Prostate gland (tissue), 2 donors: ENCODE results near the gene NLRP9. TPM values are rescaled to one million over a fixed set of nuclear protein-coding genes. Genes with fewer than 3 reads are reported as not detected.

ENCODE experiments used
- DNase-seq: peaks from one replicate; pipeline ENCODE4 v3.0.0-alpha.2; 2019; ENCODE audit warnings: low spot score
- H3K27ac ChIP-seq, 2 donors: fragments of 200-600 bp; sonication (generic); 2 replicates each; pipeline ENCODE4 v1.5.1; 2017 to 2019
- H3K27me3 ChIP-seq: fragments of 200-600 bp; sonication (generic); replicated peaks from 2 replicates; pipeline ENCODE4 v1.5.1; 2019; ENCODE audit not compliant: insufficient read depth
- H3K36me3 ChIP-seq, 2 donors: fragments of 200-600 bp; sonication (generic); 1 replicate in 1 of 2; 2 replicates in 1 of 2; pipeline versions ENCODE4 v1.5.1 to v1.8.1; 2017 to 2019
- H3K4me1 ChIP-seq: fragments of 200-600 bp; sonication (generic); replicated peaks from 2 replicates; pipeline ENCODE4 v1.5.1; 2019
- H3K4me3 ChIP-seq, 2 donors: fragments of 200-600 bp; sonication (generic); 2 replicates each; pipeline ENCODE4 v1.5.1; 2017 to 2019
- H3K9me3 ChIP-seq: fragments of 200-600 bp; sonication (generic); 2 replicates; pipeline ENCODE4 v1.5.1; 2017
- CTCF ChIP-seq, 4 experiments: fragments of 200-600 bp in 2 of 4; fragments of 450-650 bp in 2 of 4; sonication (generic) in 2 of 4; IDR thresholded peaks; 1 replicate in 3 of 4; 2 replicates in 1 of 4; pipeline ENCODE4 v1.5.1; 2016 to 2019; ENCODE audit warnings: antibody characterized with exemption in 4 of 4, mild to moderate bottlenecking in 2 of 4, moderate library complexity in 2 of 4
- POLR2A ChIP-seq: fragments of 450-650 bp; IDR thresholded peaks from one replicate; pipeline ENCODE4 v1.6.1; 2016; ENCODE audit warnings: antibody characterized with exemption, mild to moderate bottlenecking
- POLR2AphosphoS5 ChIP-seq: sonication (generic); formaldehyde crosslinking; IDR thresholded peaks from one replicate; pipeline ENCODE4 v1.6.1; 2017; ENCODE audit warnings: antibody characterized with exemption
- WGBS: methylation state at CpG from one replicate; pipeline ENCODE4 v1.1.5; 2018; 5-methylcytosine and 5-hydroxymethylcytosine counted together
- intact Hi-C: fragments of 100-400 bp; cut with DNase I; formaldehyde crosslinking; loops from one replicate; pipeline ENCODE4 v1.14.2; 2022
- total RNA-seq, 2 donors: library from RNA; depleted of rRNA; stranded (reverse); fragments of >200 nt; gene quantifications; one replicate each; pipeline ENCODE4 v1.1.0, GENCODE V29; 2016

The NLRP9 gene
- total RNA-seq, 2 donors from 2014 or later = 4.0 TPM; not detected in 1

GRCh38 chr19:55675661-55676354 lies 62.4 kb downstream of the NLRP9 start:
- DNase-seq = no peak
- Histone ChIP-seq H3K4me3 (peak overlapping the region; percentile 94 to 99), H3K4me1 (peaks cover 10% of the 10 kb centered on the region), H3K27ac (peak overlapping the region; percentile 85 to 96), H3K27me3 (no peaks in the 10 kb centered on the region), H3K36me3 (peaks cover 11 to 14% of the 10 kb centered on the region in 2 donors), H3K9me3 (no peaks in the 10 kb centered on the region)
- no peak for TF ChIP-seq POLR2AphosphoS5
- no peak for TF ChIP-seq CTCF (IDR thresholded peaks at IDR 0.05)
- TF ChIP-seq POLR2A = no peak
- intact Hi-C loops = no loop called here
- whole genome bisulfite sequencing = 11% methylated on average over 16 of the region's 16 CpGs

- peak in 1 of 4 experiments; percentile 27 for TF ChIP-seq CTCF (IDR thresholded peaks at IDR 0.05)
- peak; percentile 96 for TF ChIP-seq POLR2AphosphoS5
- peak; percentile 53 for TF ChIP-seq POLR2A
- no peaks in the 10 kb centered on the region for H3K9me3 ChIP-seq
- DNase-seq = peak; percentile 95
- intact Hi-C loops = no loop called here
- WGBS = under 1% methylated on average over 78 of the region's 101 CpGs
- H3K4me3 ChIP-seq = peak within 1 kb of the TSS; percentile 94 to 99
- peaks cover 11 to 14% of the 10 kb centered on the region in 2 donors for H3K36me3 ChIP-seq
- no peaks in the 10 kb centered on the region for H3K27me3 ChIP-seq
- peaks cover 10% of the 10 kb centered on the region for H3K4me1 ChIP-seq
- peak within 1 kb of the TSS; percentile 85 to 96 for H3K27ac ChIP-seq
Measured at GRCh38 chr19:55674841-55675660, 63.2 kb downstream of the NLRP9 start, which contains the start of gene EPN1. TSS of gene EPN1 (plus strand) at chr19:55675226. CDS start at chr19:55678628, 3,402 bp downstream.

- intact Hi-C loops = no loop called here
- Histone ChIP-seq H3K36me3 (peaks cover 15 to 17% of the 10 kb centered on the region in 2 donors), H3K9me3 (no peaks in the 10 kb centered on the region), H3K4me1 (peaks cover 10% of the 10 kb centered on the region), H3K27me3 (no peaks in the 10 kb centered on the region), H3K4me3 (peak overlapping the region; percentile 94 to 99), H3K27ac (peak overlapping the region; percentile 85 to 96)
- TF ChIP-seq CTCF (IDR thresholded peaks at IDR 0.05) (no peak), POLR2A (no peak), POLR2AphosphoS5 (no peak)
- no peak for DNase-seq
- WGBS = 21% methylated on average over 17 of the region's 17 CpGs
Measured at GRCh38 chr19:55674459-55674840, 63.8 kb downstream of the NLRP9 start.

- DNase-seq = no peak
- Histone ChIP-seq H3K36me3 (peaks cover 16 to 21% of the 10 kb centered on the region in 2 donors), H3K27ac (no peak overlapping the region), H3K9me3 (no peaks in the 10 kb centered on the region), H3K27me3 (no peaks in the 10 kb centered on the region), H3K4me3 (no peak overlapping the region), H3K4me1 (peaks cover 10% of the 10 kb centered on the region)
- no peak for TF ChIP-seq POLR2A
- intact Hi-C loops = no loop called here
- 71% methylated on average over 14 of the region's 15 CpGs for WGBS
Measured at GRCh38 chr19:55673889-55674288, 64.3 kb downstream of the NLRP9 start.

GRCh38 chr19:55673465-55673864 lies 64.7 kb downstream of the NLRP9 start:
- WGBS = 85% methylated on average over 9 of the region's 9 CpGs
- no peak for DNase-seq
- Histone ChIP-seq H3K4me3 (no peak overlapping the region), H3K4me1 (peaks cover 10% of the 10 kb centered on the region), H3K27ac (no peak overlapping the region), H3K36me3 (peaks cover 16 to 21% of the 10 kb centered on the region in 2 donors), H3K9me3 (no peaks in the 10 kb centered on the region), H3K27me3 (no peaks in the 10 kb centered on the region)
- intact Hi-C loops = no loop called here
- no peak for TF ChIP-seq POLR2A
- no peak for TF ChIP-seq CTCF (IDR thresholded peaks at IDR 0.05)
- no peak for TF ChIP-seq POLR2AphosphoS5
